DMS53 treated with DMSO at 0.1 percent for 48 hours (cell line): ENCODE measurements around the gene TSPAN17.

Experiments
- DNase-seq: peaks from one replicate; lab custom pipeline; 2025; ENCODE audit not compliant: unreplicated experiment; lab: John Stamatoyannopoulos, UW

The TSPAN17 gene

DNA sequence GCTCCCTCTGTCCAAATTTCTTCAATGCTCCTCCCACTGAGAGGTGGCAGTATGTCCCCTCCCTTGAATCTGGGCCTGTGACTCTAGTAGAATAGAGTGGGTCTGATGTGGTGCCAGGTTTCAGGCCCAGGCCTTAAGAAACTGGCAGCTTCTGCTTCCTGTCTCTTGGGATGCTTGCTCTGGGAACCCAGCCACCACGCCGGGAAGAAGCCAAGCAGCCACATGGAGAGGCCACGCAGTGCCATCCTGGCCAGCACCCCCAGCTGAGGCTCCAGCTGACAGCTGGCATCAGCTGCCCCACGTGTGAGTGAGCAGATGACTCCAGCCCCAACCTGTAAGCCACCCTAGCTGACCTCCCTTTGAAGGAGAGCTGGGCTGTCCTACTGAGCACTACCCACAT, 7.3 kb upstream of the TSPAN17 start:
- no peak for DNase-seq

DNA sequence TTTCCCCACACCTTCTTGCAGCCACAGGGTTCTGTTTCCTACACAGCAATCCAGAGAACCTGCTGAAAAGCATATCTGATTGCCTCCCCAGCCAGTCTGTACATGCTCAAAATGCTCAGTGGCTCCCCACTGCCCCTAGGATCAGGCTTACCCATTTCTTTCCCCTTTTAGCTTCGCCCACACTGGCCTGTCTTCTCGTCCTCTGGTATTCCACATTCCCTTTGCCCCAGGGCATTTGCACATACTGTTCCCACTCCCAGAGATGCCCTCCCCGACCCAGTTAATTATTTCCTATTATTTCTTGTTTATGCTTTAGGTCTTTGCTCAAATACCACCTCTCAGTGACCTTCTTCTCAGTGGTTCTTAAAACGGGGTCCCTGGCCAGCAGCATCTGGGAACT, 6.7 kb upstream of the TSPAN17 start:
- DNase-seq, result no peak

DNA sequence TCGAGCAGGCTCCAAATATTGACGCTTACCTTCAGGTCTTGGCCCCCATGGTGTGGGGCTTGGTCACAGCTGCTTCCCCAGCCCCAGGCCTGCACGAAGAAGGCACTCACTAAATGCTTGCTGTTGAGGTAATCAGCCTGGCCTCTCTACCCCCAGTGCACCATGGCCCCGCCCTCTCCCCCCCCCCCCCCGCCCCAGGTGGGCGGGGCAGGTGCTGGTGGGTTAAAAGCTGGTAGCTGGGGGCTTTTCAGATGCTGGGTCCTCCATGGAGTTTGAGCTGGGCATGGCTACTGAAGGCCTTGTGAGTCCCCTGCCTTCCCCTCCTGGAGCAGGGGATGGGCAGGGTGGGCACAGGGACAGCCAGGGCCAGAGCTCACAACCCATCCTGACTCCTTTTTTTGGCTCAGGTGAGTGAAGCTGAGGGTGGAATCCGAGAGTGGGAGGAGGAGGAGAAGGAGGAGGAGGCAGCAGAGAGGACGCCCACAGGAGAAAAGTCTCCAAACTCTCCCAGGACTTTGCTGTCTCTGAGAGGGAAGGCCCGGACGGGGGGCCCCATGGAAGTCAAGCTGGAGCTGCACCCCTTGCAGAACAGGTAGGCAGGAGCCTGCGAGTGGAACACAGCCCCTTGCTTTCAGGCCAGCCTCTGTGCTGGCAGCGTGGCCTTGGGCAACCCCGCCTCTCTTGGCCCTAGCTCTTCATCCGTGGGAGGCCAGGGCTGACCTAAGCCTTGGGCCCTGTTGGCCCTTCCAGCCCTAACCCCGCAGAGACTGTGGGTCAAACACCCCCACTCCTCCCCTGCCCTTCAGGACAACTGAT, 4.4 kb upstream of the TSPAN17 start:
- DNase-seq, result no peak

DNA sequence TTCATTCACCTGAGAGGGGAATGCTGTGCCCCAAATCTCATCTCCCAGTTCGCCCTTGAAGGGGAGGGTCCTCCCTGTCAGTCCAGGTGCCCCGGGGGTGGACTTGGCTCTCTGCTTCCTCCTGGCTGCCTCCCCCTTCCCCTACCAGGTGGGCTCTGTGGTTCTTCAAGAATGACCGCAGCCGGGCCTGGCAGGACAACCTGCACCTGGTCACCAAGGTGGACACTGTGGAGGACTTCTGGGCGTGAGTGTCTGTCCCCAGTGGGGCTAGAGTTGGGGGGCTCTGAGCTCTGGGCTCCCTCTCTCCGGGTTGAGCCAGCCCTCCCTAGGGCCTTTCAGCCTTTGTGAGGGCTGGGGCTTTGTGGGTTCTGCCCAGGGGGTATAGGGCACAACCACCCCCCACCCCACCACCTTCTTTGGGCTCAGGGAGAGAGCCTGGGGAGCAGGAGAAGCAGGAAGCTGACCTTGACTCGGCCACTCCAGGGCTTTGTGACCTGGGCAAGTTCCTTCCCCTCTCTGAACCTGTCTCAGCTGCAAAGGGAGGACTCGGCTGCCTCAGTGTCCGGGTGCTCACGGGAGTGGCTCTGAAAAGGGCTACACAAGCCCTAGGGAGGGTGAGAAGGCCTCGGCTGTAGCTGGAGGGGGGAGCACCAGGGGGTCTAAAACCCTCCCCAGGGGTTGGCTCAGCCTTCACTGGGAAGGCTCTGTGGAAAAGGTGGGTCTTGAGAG, 3.6 kb upstream of the TSPAN17 start:
- DNase-seq, result no peak

DNA sequence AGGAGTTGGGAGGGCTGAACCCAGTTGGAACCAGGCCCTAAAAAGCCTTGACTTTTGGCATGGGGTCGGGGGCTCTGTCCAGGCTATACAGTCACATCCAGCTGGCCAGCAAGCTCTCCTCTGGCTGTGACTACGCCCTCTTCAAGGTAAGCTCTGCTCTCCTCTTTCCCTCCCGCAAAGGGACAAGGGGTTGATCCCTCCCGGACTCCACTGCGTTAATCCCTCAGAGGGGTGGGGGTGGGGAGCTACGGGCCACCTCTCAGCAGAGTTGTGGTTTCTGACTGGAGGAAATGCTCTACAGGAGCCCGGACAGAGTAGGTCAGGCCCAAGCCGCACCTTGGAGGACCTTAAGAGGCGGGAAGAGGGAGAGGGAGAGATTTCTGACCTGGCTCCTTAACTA, 3.0 kb upstream of the TSPAN17 start:
- no peak for DNase-seq

DNA sequence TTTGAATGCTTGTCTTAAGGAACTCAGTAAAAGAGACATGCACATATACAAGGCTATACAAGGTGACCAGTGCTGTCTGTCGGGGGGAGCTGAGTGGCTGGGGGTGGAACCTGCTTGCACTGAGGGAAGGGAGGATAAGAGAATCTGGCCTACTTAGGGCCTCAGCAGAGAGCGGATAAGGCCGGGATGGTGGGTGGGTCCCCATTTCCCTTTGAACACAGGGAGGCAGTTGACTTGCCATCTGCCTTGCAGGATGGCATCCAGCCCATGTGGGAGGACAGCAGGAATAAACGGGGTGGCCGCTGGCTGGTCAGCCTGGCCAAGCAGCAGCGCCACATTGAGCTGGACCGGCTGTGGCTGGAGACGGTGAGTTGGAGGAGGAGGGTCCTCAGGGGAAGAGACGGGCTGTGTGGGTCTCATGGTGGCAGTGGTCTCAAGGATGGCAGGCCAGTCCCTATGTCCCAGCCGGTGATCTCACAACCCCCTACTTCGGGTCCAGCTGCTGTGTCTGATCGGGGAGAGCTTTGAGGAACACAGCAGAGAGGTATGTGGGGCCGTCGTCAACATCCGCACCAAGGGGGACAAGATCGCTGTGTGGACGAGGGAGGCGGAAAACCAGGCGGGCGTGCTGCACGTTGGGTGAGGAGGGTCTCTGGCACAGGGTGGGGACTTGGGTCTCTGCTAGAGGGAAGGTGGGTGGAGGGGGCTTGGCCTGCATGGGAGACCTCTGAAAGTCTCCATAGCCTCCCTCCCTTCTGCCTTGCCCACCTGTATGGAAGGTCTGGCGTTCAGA, 2.2 kb upstream of the TSPAN17 start:
- DNase-seq, result no peak

DNA sequence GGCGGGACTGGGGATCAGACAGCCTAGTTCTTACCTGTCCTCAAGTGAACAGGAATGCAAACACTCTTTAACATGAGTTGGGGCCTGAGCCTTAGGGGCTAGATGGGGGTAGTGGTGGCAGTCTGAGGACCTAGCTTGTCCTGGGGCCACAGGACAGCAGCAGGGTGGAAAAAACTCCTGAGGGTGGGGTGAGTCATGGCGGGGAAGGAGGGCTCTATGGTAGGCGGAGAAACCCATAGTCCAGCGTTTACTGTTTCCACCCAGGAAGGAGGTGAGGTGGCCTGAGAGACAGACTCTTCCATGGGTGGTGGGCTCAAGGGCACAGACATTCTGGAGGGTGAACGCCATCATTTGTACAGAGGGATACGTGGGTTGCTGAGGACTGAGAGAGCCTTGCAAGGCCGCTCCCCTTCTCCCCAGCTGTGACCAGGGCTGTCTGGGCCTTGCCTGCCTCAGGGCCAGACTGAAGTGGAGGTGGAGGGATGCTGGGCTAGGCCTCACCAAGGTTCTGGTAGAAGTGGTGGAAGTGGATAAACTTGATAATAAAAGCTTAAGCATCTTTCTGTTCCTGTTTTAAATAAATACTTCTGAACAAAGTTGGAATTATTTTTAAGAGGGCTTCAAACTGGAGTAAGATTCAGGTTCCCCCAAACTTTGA, 1.1 kb upstream of the TSPAN17 start:
- no peak for DNase-seq

DNA sequence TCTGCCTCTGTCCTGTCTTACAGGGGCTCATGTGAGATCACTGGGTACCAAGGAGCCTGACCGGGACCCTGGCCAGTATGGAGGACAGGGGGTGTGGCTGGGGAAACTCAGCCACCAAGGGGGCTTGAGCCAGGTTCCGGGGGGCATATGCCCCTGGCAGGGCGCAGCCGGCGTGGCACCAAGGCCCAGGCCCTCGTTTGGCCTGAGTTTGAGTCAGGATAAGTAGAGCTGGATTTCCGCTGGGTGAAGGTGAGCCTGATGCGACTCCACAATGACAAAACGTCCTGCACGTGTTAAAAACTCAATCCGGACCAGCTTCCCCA, 616 bp upstream of the TSPAN17 start:
- DNase-seq, result no peak

DNA sequence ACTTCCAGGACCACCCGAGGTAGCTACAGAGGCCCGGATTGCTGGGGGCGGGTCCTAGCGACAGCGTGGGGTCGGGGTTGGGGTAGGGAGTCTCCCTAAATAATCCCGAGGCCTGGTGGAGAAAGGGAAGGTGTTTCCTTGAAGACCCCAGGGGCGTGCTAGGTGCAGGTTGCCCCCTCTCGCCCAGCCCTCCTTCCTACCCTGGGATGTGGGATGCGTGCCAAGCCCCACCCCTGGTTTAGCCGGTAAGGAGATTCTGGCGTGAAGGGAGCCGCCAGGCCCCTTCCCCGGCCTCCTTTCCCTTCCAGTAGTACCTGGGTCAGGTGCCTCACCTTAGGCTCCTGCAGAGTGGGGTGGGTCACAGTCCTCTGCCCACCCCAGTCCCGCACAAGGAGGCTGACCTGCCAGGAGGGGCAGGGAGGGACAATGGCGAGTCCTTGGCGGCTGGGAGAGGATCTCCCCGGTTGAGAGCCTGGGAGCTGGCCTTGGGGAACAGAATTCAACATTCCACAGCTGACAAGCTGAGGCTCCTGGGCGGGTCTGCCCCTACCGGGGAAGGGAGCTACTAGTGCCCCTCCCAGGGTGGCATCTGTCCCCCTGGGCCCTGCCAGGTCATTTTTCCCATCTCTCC, 674 bp downstream of the TSPAN17 start:
- peak; percentile 27 for DNase-seq

DNA sequence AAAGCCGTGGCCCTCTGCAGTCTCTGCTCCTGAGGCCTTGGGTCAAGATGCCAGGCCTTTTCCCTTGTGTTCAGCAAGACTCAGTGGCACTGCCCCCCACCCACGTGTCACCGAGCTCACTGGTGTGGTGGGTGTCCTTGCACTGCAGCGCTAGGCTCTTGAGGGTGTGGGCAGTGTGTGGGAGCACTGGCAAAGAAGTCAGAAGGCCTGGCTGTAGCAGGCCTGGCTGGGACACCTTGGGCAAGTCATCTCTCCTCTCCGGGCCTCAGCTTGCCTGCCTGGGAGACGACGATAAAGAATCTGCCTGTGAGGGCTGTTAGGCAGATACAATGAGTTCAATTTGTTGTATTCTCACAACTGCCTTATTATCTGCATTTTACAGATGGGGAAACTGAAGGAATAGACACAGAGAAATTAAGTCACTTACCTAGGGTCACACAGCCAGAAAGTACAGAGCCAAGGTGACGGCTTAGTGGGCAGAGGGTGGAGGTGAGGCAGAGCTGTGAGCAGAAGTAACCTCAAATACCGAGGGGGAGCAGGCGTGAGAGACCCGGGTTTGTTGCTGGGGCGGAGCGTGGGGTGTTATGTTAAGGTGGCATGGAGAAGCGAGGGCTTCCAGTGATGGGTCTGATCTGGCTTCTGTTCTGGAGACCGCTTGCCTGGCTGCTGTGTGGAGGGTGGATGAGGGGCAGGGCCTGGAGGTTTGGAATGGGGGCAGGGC, 1.4 kb downstream of the TSPAN17 start:
- DNase-seq, result no peak

DNA sequence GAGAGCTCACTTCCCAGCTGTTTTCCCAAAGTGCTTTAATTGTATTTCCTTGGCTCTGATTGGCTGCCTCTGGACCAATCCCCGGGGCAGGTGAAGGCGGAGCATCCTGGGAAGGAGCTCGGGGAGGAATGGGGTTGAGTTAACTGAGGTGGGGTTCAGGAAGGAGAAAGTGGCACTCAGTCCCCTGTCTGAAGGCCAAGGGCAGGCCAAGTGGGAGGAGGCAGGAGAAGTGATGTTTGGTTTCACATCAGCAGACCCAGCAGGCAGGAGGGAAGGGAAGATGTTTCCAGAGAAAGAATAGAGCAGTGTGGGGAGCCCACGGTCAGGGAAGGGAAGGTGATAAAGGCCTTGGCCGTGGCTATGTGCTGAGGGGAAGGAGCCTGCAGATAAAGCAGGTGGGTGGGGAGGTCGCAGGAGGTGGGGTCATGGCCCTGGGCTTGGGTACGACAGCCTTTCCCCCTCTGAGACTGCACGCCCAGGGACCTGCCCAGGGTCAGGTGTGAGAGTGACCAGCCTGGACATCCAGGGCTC, 3.1 kb downstream of the TSPAN17 start:
- no peak for DNase-seq

DNA sequence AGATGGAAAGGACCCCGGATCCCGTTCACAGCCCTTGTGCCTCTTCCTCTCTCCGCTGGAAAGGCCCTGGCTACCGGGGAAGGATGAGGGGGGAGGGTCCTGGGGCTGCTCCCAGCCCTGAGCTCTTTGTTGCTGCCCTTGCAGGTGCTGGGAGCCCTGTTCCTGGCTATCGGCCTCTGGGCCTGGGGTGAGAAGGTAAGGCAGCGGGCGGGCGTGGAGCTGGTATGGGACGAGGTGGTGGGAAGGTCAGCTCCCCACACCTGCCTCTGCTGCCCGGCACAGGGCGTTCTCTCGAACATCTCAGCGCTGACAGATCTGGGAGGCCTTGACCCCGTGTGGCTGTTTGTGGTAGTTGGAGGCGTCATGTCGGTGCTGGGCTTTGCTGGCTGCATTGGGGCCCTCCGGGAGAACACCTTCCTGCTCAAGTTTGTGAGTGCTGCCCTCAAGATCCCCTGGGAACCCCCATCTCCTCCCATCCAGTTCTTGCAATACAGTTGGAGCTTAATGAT, 4.2 kb downstream of the TSPAN17 start:
- DNase-seq, result no peak

DNA sequence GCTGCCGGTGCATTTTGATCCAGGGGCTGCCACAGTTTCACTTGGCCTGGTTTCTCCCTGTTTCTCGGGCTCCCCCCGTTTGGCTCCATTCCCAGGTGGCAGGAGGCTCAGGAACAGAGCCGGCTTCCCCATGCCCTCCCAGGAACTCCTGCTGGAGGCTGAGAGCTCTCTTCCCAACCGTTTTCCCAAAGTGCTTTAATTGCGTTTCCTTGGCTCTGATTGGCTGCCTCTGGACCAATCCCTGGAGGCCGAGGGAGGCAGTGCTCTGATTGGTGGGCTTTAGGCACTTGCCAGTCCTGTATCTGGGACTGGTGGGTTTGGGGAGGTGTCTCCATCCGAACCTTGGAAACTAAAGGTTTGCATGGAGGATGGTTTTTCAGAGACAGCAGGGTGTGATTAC, 4.9 kb downstream of the TSPAN17 start:
- no peak for DNase-seq

DNA sequence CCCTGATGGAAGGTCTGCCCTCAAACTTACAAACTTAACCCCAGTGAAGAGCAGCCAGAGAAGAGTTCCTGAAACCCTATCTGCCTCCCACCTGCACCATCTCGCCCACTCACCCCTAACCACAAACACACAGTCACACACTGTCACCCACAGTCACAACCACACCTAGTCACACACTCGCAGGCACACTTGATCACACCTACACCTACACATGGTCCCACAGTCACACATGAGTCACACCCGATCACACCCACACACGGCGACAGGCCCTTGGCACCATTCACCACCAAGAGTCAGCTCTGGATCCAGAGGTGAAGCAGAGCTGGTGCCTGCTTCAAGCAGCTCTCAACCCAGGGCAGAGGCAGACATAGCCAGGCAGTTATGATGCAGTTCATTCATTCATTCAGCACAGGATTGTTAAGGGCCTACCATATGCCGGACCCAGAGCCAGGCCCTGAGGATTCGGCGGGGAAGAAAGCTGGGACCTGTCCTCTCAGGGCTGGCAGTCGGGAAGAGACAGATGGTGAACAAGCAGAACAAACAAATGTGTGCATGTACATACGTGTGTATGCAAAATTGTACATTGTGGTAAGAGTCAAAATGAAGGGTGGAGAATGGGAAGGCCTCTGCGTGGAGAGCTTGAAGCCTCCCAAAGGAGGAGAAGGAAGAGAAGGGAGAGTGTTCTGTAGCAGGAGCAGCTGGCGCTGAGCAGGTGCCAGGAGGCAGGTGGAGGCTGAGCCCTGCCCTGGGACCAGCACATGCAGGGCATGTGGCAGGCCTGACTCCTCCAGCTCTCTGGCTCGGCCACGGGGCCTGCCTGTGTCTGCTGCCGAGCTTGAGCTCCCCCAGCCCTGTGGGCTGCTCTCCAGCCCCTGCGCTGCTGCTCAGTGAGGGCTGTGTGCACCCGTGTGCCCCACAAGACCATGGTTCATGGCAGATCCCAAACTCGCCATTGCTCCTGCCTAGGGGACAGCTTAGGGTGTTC, 6.4 kb downstream of the TSPAN17 start:
- DNase-seq, result peak; percentile 3

DNA sequence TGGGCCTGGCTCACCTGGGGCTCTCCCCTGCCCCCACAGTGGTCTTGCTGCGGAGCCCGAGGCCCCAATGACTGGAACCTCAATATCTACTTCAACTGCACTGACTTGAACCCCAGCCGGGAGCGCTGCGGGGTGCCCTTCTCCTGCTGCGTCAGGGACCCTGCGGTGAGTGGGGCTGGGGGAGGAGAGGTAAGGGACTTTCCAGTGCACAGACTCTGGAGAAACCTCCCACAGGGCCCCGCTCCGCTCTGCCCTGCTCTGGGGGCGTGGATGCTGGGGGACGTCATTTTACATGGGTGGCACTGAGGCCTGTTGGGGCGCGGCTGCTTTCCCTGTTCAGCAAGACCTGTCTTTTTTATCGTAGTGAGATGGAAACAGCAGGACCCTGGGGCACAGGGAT, 7.6 kb downstream of the TSPAN17 start:
- no peak for DNase-seq

DNA sequence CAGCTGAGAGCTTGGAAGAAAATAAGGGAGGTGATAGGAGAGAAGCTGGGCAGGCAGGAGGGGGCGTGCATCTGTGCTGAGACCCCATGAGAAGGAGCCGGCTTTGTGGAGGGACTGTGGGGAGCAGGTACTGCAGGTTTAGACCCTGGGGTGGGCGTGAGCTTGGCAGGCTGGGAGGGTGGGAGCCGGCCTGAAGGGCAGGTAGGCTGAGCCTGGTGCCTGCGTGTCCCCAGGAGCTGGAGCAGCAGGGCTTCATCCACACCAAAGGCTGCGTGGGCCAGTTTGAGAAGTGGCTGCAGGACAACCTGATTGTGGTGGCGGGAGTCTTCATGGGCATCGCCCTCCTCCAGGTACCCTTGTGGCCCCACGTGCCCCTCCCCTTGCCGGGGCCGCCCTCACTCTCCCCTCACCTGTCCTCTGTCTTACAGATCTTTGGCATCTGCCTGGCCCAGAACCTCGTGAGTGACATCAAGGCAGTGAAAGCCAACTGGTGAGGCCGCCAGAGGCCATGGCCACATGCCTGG, 9.2 kb downstream of the TSPAN17 start:
- no peak for DNase-seq

DNA sequence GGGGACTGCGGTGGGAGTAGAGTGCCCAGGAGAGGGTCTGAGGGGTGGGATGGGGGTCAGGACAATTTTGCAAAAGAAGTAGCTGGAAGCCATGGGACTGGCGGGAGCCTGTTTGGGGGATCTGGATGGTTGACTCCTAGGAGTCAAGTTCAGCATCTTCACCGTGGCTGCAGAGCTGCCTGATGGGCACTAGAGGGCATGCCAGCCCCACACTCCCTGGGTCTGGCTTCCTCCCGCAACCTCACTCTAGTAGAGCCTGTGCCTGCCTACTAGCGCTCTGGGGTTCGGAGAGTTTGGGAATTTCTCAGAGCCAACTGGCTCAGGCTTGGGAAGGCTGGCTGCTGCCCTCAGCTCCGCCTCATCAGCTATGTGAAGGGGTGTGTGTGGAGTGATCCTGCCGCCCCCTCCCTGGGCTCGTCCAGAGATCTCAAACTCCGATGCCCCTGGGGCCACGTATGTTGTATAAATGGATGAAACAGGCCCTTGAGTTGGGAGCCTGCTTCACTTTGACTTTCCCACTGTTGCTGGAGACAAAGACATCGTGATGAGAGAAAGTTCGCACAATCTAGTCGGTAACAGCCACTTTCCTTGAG, 10.8 kb downstream of the TSPAN17 start:
- peak; percentile 32 for DNase-seq
